ENCODE results near the gene GRPEL1. TPM values are rescaled to one million over a fixed set of nuclear protein-coding genes. Genes with fewer than 3 reads are reported as not detected.

Gene GRPEL1
- polyA plus RNA-seq, 1 experiment, result 39.4 TPM

DNA sequence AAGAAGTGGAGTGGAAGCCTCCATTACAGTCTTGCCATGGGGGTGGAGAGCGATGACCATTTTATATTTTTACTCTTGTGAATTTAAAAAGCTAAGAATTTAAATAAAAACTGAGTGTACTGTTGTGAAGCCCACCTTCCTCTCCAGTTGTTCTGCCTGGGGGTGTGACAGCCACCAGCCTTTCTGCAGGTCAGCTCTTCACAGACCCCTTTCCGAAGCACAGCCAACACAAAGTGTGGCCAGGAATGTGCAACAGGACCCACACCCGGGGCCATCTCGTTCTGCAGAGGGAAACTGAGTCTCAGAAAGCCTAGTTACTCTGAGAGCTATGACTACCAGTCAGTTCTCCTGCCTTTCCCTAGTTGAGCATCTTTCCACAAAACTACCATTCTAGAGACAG lies 1.4 kb downstream of the GRPEL1 start:
- ChIA-PET CTCF (interaction anchor here (0.7 to 6.5 kb wide), 6 partner anchors 9 to 193 kb away, joined by 3 to 44 read pairs (median 10); partner anchors contain the start of gene TADA2B), POLR2A (interaction anchor here (0.7 to 3.3 kb wide), 4 partner anchors 21 to 191 kb away, joined by 3 to 27 read pairs (median 4); partner anchors contain the start of gene TADA2B)
- Histone ChIP-seq H3K27me3 (ENCODE audit: control insufficient read depth, insufficient read depth, low read length) (peaks cover under 1% of the 10 kb centered on the region), H3K27ac (ENCODE audit: low read depth, low read length) (no peak overlapping the region), H3K4me3 (ENCODE audit: low read depth, low read length) (peak overlapping the region; percentile 87), H3K9me3 (ENCODE audit: control insufficient read depth, insufficient read depth, low read length) (no peaks in the 10 kb centered on the region; the same call in 1 of the 2 replicates)
- TF ChIP-seq, protein P1, sequence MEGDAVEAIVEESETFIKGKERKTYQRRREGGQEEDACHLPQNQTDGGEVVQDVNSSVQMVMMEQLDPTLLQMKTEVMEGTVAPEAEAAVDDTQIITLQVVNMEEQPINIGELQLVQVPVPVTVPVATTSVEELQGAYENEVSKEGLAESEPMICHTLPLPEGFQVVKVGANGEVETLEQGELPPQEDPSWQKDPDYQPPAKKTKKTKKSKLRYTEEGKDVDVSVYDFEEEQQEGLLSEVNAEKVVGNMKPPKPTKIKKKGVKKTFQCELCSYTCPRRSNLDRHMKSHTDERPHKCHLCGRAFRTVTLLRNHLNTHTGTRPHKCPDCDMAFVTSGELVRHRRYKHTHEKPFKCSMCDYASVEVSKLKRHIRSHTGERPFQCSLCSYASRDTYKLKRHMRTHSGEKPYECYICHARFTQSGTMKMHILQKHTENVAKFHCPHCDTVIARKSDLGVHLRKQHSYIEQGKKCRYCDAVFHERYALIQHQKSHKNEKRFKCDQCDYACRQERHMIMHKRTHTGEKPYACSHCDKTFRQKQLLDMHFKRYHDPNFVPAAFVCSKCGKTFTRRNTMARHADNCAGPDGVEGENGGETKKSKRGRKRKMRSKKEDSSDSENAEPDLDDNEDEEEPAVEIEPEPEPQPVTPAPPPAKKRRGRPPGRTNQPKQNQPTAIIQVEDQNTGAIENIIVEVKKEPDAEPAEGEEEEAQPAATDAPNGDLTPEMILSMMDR (IDR thresholded peaks at IDR 0.05; ENCODE audit: low read depth, low read length), result no peak
- DNase-seq (ENCODE audit: low read depth, low spot score), result no peak

DNA sequence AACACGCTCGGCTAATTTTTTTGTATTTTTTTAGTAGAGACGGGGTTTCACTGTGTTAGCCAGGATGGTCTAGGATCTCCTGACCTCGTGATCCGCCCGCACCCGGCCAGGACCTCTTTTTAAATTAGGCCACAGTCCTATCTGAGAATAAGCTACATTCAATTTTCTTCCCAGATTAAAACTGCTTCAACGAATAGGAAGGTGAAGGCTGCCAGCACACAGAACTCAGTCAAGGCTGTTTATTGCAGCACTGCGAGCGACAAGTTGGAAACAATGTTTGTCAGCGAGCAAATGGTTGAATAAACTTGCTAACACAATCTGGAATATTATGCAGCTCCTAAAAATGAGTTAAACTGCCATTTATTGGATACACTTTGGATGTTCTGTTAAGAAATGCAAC lies 1.9 kb downstream of the GRPEL1 start:
- H3K9me3 ChIP-seq (ENCODE audit: control insufficient read depth, insufficient read depth, low read length), result no peaks in the 10 kb centered on the region; the same call in 1 of the 2 replicates
- POLR2A ChIA-PET, result interaction anchor here (0.6 to 0.7 kb wide), 2 partner anchors 8 to 23 kb away, joined by 4 to 7 read pairs; partner anchors contain the start of gene TADA2B

DNA sequence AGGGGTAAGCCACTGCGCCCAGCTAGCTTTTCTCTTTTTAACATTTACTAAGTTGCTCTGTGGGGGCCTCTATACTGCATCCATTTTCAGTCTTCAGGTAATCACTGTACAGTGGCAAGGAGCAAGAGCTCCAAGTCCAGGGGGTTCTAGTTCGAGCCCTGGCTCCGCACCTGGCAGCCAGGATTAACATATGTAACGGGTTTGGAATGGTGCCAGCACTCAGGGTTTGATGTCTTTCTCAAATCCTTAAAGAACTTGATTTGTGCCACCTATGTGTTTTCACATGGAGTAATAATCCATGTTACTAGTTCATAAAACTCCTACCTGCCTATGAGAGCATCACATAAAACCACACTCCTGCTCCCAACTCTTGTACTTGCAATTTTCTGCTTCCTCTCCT lies 4.5 kb downstream of the GRPEL1 start:
- H3K27me3 ChIP-seq (ENCODE audit: control insufficient read depth, insufficient read depth, low read length), result no peaks in the 10 kb centered on the region
- H3K9me3 ChIP-seq (ENCODE audit: control insufficient read depth, insufficient read depth, low read length), result no peaks in the 10 kb centered on the region
- CTCF ChIA-PET, result interaction anchor here (1.1 to 1.2 kb wide), 2 partner anchors 8 to 39 kb away, joined by 3 read pairs; no protein-coding TSS in a partner anchor
- no peak overlapping the region for H3K27ac ChIP-seq (ENCODE audit: low read depth, low read length)
- TF ChIP-seq, protein P1 (IDR thresholded peaks at IDR 0.05; ENCODE audit: low read depth, low read length), result no peak
- no peak for DNase-seq (ENCODE audit: low read depth, low spot score)
- H3K4me3 ChIP-seq (ENCODE audit: low read depth, low read length), result no peak overlapping the region
- POLR2A ChIA-PET, result no interaction called here

More for the DNA sequence above, 1.9 kb downstream of the GRPEL1 start:
- Histone ChIP-seq H3K4me3 (ENCODE audit: low read depth, low read length) (no peak overlapping the region), H3K27ac (ENCODE audit: low read depth, low read length) (no peak overlapping the region), H3K27me3 (ENCODE audit: control insufficient read depth, insufficient read depth, low read length) (no peaks in the 10 kb centered on the region)
- CTCF ChIA-PET, result interaction anchor here (2.9 to 6.5 kb wide), 3 partner anchors 23 to 92 kb away, joined by 16 to 44 read pairs (median 38); partner anchors contain the start of gene TADA2B
- TF ChIP-seq, protein P1 (IDR thresholded peaks at IDR 0.05; ENCODE audit: low read depth, low read length), result no peak
- DNase-seq (ENCODE audit: low read depth, low spot score), result no peak

DNA sequence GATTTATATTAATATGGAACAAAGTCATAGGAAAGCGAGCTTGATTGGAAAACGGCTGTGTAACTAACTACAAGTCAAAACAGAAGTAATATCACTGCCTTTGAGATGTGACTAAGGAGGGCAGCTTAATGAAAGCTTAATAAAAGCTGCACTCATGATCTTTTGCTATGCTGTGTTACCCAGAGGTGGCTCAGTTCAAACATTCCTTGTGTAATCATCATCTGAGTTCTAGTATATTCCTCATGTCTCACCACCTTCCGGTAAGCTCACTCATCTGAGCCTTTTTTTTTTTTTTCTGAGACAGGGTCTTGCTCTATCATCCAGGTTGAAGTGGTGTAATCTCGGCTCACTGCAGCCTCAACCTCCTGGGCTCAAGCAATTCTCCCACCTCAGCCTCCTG lies 5.0 kb downstream of the GRPEL1 start:
- H3K4me3 ChIP-seq (ENCODE audit: low read depth, low read length), result no peak overlapping the region
- DNase-seq (ENCODE audit: low read depth, low spot score), result no peak
- H3K27ac ChIP-seq (ENCODE audit: low read depth, low read length), result no peak overlapping the region
- CTCF ChIA-PET, result interaction anchor here (1.1 to 1.9 kb wide), 3 partner anchors 8 to 40 kb away, joined by 3 to 7 read pairs (median 3); no protein-coding TSS in a partner anchor
- no peaks in the 10 kb centered on the region for H3K27me3 ChIP-seq (ENCODE audit: control insufficient read depth, insufficient read depth, low read length)
- TF ChIP-seq, protein P1 (IDR thresholded peaks at IDR 0.05; ENCODE audit: low read depth, low read length), result no peak
- POLR2A ChIA-PET, result interaction anchor here (0.6 kb wide), 1 partner anchor 159 kb away, joined by 4 read pairs; no protein-coding TSS in a partner anchor
- no peaks in the 10 kb centered on the region for H3K9me3 ChIP-seq (ENCODE audit: control insufficient read depth, insufficient read depth, low read length)

DNA sequence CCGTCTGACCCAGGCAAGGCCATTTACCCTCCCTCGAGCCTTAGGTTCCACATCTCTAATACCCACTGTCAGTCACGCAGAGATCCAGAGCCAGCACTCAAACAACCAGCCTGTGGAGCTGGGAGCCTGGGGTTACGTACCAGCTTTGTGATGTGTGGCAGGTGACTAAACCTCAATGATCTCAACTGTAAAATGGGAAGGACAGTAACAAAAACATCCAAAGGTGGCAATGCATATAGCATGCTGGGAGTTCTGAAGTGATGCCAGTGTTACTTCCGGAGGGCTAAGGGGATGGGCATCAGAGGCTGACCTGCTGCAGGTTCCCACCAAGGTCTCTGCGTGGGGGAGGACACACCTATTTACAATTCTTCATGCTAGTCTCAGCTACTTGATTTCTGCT lies 6.0 kb downstream of the GRPEL1 start:
- Histone ChIP-seq H3K4me3 (ENCODE audit: low read depth, low read length) (no peak overlapping the region), H3K9me3 (ENCODE audit: control insufficient read depth, insufficient read depth, low read length) (no peaks in the 10 kb centered on the region), H3K27me3 (ENCODE audit: control insufficient read depth, insufficient read depth, low read length) (no peaks in the 10 kb centered on the region), H3K27ac (ENCODE audit: low read depth, low read length) (no peak overlapping the region)
- no peak for DNase-seq (ENCODE audit: low read depth, low spot score)
- CTCF ChIA-PET, result interaction anchor here (1.4 to 1.9 kb wide), 3 partner anchors 9 to 188 kb away, joined by 3 to 12 read pairs (median 7); a partner anchor contains a TSS
- TF ChIP-seq, protein P1 (IDR thresholded peaks at IDR 0.05; ENCODE audit: low read depth, low read length), result no peak
- POLR2A ChIA-PET, result no interaction called here

Measured in AG04450 (cell line).